WTC11 (cell line): Measurements from ENCODE around the gene MED15. TPM values are rescaled to one million over a fixed set of nuclear protein-coding genes. Genes with fewer than 3 reads are reported as not detected.

Experiments
- ATAC-seq: fragments of 200-7000 bp; cut with Tn5 transposase; 2 replicates; pipeline ENCODE4 v1.10.0; 2021; ENCODE audit warnings: mild to moderate bottlenecking, moderate library complexity
- CTCF ChIA-PET: fragments of 300-600 bp; sonication (Branson Sonifier 250); formaldehyde crosslinking; loops from one replicate; lab custom pipeline; 2021; ENCODE audit warnings: antibody characterized with exemption; lab: Charles Lee
- POLR2A ChIA-PET: fragments of 350-600 bp; sonication (Branson Sonifier 250); formaldehyde crosslinking; loops from one replicate; lab custom pipeline; 2021; ENCODE audit warnings: antibody characterized with exemption; lab: Charles Lee
- DNase-seq: peaks from one replicate; pipeline ENCODE4 v3.0.0; 2021; ENCODE audit warnings: low spot score
- H3K27ac Mint-ChIP-seq: 2 replicates; pipeline ENCODE4 v1.8.0; 2021; ENCODE audit warnings: mixed read lengths
- H3K27me3 Mint-ChIP-seq: 2 replicates; pipeline ENCODE4 v1.8.0; 2021; ENCODE audit warnings: low read depth, mild to moderate bottlenecking, moderate library complexity, mixed read lengths
- H3K36me3 Mint-ChIP-seq: 2 replicates; pipeline ENCODE4 v1.8.0; 2021; ENCODE audit warnings: mixed read lengths
- H3K4me1 Mint-ChIP-seq: 2 replicates; pipeline ENCODE4 v1.8.0; 2022; ENCODE audit warnings: mixed read lengths
- H3K4me3 Mint-ChIP-seq: 2 replicates; pipeline ENCODE4 v1.8.0; 2021; ENCODE audit warnings: mild to moderate bottlenecking, moderate library complexity, mixed read lengths
- H3K9me3 Mint-ChIP-seq: 2 replicates; pipeline ENCODE4 v1.8.0; 2021; ENCODE audit warnings: mixed read lengths
- ATF1 ChIP-seq: sonication (generic); formaldehyde crosslinking; IDR thresholded peaks from 2 replicates; pipeline ENCODE4 v1.8.1; 2023; ENCODE audit warnings: mild to moderate bottlenecking, moderate library complexity, missing genetic modification reagents
- FOXP1 ChIP-seq: sonication (generic); formaldehyde crosslinking; IDR thresholded peaks from 2 replicates; pipeline ENCODE4 v1.8.0; 2022; ENCODE audit warnings: missing genetic modification reagents, mild to moderate bottlenecking, moderate library complexity, borderline replicate concordance
- HMGA2 ChIP-seq: fragments of 250-450 bp; sonication (Bioruptor Pico); IDR thresholded peaks from 2 replicates; pipeline ENCODE4 v1.4.0; 2021; ENCODE audit warnings: mild to moderate bottlenecking, moderate library complexity
- IRF2 ChIP-seq: sonication (generic); formaldehyde crosslinking; IDR thresholded peaks from 2 replicates; pipeline ENCODE4 v1.8.0; 2022; ENCODE audit warnings: low read depth, missing genetic modification reagents, borderline replicate concordance
- JUN ChIP-seq: sonication (generic); formaldehyde crosslinking; IDR thresholded peaks from 2 replicates; pipeline ENCODE4 v1.8.0; 2023; ENCODE audit warnings: mild to moderate bottlenecking, missing genetic modification reagents
- KAT7 ChIP-seq: sonication (generic); formaldehyde crosslinking; IDR thresholded peaks from 2 replicates; pipeline ENCODE4 v1.8.1; 2023; ENCODE audit warnings: missing genetic modification reagents, mild to moderate bottlenecking, borderline replicate concordance
- MYBL2 ChIP-seq: sonication (generic); formaldehyde crosslinking; IDR thresholded peaks from 2 replicates; pipeline ENCODE4 v1.8.1; 2023; ENCODE audit warnings: mild to moderate bottlenecking, moderate library complexity, missing genetic modification reagents
- OVOL2 ChIP-seq: fragments of 250-450 bp; sonication (Bioruptor Pico); IDR thresholded peaks from 2 replicates; pipeline ENCODE4 v1.9.0; 2021; ENCODE audit warnings: mild to moderate bottlenecking, borderline replicate concordance
- SMAD3 ChIP-seq: sonication (generic); formaldehyde crosslinking; IDR thresholded peaks from 2 replicates; pipeline ENCODE4 v1.8.0; 2022; ENCODE audit warnings: missing genetic modification reagents, mild to moderate bottlenecking, borderline replicate concordance
- ZNF121 ChIP-seq: sonication (generic); formaldehyde crosslinking; IDR thresholded peaks from 2 replicates; pipeline ENCODE4 v1.8.0; 2023; ENCODE audit warnings: missing genetic modification reagents
- ZNF138 ChIP-seq: sonication (generic); formaldehyde crosslinking; conservative IDR thresholded peaks from 2 replicates; pipeline ENCODE4 v1.8.1; 2022; ENCODE audit warnings: mild to moderate bottlenecking, moderate library complexity, missing genetic modification reagents
- total RNA-seq: library from RNA; stranded (reverse); gene quantifications from 3 replicates; pipeline ENCODE4 v1.2.3, GENCODE V29; 2021
- TF ChIP-seq, protein P1 (sequence below): sonication (generic); formaldehyde crosslinking; conservative IDR thresholded peaks from 2 replicates; pipeline ENCODE4 v1.8.1; 2023; ENCODE audit warnings: mild to moderate bottlenecking, low read depth, missing genetic modification reagents, moderate library complexity
- TF ChIP-seq, protein P2 (sequence below): sonication (generic); formaldehyde crosslinking; IDR thresholded peaks from 2 replicates; pipeline ENCODE4 v1.8.1; 2022; ENCODE audit warnings: mild to moderate bottlenecking, missing genetic modification reagents, moderate library complexity, borderline replicate concordance
- TF ChIP-seq, protein P3 (sequence below): sonication (generic); formaldehyde crosslinking; IDR thresholded peaks from 2 replicates; pipeline ENCODE4 v1.8.1; 2023; ENCODE audit warnings: mild to moderate bottlenecking, missing genetic modification reagents, moderate library complexity
- TF ChIP-seq, protein P4 (sequence below): sonication (generic); formaldehyde crosslinking; IDR thresholded peaks from 2 replicates; pipeline ENCODE4 v1.8.0; 2022; ENCODE audit warnings: mild to moderate bottlenecking, missing genetic modification reagents
- TF ChIP-seq, protein P5 (sequence below): sonication (generic); formaldehyde crosslinking; IDR thresholded peaks from 2 replicates; pipeline ENCODE4 v1.8.1; 2022; ENCODE audit warnings: mild to moderate bottlenecking, moderate library complexity, missing genetic modification reagents
- TF ChIP-seq, protein P6 (sequence below): fragments of 200-600 bp; IDR thresholded peaks from 2 replicates; pipeline ENCODE4 v1.8.0; 2022; ENCODE audit warnings: antibody characterized with exemption
- TF ChIP-seq, protein P7 (sequence below): sonication (generic); formaldehyde crosslinking; IDR thresholded peaks from 2 replicates; pipeline ENCODE4 v1.8.1; 2023; ENCODE audit warnings: mild to moderate bottlenecking, missing genetic modification reagents

MED15 gene
- total RNA-seq, 1 experiment from 2014 or later: 67.7 TPM

DNA sequence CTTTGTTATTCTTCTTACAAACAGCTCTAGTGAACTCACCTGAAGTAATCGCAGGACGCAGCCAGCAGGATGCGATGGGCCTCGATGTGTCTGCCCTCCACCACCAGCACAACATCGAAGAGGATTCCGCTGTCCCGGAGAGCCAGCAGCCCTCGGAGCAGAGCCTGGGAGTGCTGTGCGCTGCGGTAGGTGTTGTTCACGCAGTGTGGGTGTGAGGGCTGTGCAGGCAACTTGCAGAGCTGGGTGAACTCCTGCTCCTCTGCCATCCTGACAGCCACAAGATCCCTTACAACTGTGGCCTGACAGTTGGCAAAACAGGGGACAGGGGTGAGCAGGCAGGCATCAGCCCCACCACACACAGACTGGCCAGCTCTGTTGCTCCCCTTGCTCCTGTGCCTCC, 18.5 kb upstream of the MED15 start (continued):
- TF ChIP-seq, protein P1, sequence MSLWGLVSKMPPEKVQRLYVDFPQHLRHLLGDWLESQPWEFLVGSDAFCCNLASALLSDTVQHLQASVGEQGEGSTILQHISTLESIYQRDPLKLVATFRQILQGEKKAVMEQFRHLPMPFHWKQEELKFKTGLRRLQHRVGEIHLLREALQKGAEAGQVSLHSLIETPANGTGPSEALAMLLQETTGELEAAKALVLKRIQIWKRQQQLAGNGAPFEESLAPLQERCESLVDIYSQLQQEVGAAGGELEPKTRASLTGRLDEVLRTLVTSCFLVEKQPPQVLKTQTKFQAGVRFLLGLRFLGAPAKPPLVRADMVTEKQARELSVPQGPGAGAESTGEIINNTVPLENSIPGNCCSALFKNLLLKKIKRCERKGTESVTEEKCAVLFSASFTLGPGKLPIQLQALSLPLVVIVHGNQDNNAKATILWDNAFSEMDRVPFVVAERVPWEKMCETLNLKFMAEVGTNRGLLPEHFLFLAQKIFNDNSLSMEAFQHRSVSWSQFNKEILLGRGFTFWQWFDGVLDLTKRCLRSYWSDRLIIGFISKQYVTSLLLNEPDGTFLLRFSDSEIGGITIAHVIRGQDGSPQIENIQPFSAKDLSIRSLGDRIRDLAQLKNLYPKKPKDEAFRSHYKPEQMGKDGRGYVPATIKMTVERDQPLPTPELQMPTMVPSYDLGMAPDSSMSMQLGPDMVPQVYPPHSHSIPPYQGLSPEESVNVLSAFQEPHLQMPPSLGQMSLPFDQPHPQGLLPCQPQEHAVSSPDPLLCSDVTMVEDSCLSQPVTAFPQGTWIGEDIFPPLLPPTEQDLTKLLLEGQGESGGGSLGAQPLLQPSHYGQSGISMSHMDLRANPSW (CRISPR knock-in tag): no peak

DNA sequence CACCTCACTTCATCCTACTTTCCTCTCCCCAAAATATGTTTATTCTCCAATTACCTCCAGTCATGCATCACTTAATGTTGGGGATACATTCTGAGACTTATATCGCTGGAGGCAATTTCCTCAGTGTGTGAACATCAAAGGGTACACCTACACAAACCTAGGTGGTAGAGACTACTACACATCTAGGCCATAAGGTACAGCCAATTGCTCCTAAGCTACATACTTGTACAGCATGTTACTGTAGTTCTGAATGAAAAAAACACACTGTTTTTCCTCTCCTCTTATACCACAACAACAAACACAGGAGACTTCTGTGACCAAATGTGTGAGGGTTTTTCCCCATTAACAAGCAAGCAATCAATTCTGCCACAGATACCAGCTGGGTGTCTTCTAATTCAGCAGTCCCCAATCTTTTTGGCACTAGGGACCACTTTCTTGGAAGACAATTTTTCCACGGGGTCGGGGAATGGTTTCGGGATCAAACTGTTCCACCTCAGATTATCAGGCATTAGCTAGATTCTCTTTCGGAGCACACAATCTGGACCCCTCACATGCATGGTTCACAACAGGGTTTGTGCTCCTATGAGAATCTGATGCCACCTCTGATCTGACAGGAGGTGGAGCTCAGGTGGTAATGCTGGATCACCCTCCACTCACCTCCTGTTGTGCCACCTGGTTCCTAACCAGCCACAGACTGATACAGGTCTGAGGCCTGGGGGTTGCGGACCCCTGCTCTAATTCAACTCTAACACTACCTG, 17.0 kb upstream of the MED15 start:
- POLR2A ChIA-PET: no interaction called here
- Mint-ChIP-seq H3K9me3 (no peaks in the 10 kb centered on the region), H3K36me3 (peaks cover 3% of the 10 kb centered on the region), H3K4me1 (peaks cover 10% of the 10 kb centered on the region), H3K4me3 (no peak overlapping the region), H3K27ac (no peak overlapping the region), H3K27me3 (peaks cover 25% of the 10 kb centered on the region)
- TF ChIP-seq, protein P2, sequence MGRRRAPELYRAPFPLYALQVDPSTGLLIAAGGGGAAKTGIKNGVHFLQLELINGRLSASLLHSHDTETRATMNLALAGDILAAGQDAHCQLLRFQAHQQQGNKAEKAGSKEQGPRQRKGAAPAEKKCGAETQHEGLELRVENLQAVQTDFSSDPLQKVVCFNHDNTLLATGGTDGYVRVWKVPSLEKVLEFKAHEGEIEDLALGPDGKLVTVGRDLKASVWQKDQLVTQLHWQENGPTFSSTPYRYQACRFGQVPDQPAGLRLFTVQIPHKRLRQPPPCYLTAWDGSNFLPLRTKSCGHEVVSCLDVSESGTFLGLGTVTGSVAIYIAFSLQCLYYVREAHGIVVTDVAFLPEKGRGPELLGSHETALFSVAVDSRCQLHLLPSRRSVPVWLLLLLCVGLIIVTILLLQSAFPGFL (CRISPR knock-in tag): no peak
- TF ChIP-seq, protein P3, sequence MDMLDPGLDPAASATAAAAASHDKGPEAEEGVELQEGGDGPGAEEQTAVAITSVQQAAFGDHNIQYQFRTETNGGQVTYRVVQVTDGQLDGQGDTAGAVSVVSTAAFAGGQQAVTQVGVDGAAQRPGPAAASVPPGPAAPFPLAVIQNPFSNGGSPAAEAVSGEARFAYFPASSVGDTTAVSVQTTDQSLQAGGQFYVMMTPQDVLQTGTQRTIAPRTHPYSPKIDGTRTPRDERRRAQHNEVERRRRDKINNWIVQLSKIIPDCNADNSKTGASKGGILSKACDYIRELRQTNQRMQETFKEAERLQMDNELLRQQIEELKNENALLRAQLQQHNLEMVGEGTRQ (CRISPR knock-in tag): no peak
- TF ChIP-seq JUN: no peak
- TF ChIP-seq ZNF121: no peak
- no peak for TF ChIP-seq FOXP1 (CRISPR knock-in tag)
- TF ChIP-seq ZNF138 (CRISPR knock-in tag): no peak
- no peak for TF ChIP-seq MYBL2 (CRISPR knock-in tag)
- TF ChIP-seq, protein P4, sequence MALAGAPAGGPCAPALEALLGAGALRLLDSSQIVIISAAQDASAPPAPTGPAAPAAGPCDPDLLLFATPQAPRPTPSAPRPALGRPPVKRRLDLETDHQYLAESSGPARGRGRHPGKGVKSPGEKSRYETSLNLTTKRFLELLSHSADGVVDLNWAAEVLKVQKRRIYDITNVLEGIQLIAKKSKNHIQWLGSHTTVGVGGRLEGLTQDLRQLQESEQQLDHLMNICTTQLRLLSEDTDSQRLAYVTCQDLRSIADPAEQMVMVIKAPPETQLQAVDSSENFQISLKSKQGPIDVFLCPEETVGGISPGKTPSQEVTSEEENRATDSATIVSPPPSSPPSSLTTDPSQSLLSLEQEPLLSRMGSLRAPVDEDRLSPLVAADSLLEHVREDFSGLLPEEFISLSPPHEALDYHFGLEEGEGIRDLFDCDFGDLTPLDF (CRISPR knock-in tag): no peak
- TF ChIP-seq IRF2 (CRISPR knock-in tag): no peak
- TF ChIP-seq HMGA2: no peak
- TF ChIP-seq, protein P5, sequence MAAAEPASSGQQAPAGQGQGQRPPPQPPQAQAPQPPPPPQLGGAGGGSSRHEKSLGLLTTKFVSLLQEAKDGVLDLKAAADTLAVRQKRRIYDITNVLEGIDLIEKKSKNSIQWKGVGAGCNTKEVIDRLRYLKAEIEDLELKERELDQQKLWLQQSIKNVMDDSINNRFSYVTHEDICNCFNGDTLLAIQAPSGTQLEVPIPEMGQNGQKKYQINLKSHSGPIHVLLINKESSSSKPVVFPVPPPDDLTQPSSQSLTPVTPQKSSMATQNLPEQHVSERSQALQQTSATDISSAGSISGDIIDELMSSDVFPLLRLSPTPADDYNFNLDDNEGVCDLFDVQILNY: no peak
- CTCF ChIA-PET: interaction anchor here (1.5 kb wide), 2 partner anchors 26 to 72 kb away, joined by 3 to 4 read pairs; no protein-coding TSS in a partner anchor
- DNase-seq: no peak
- no peak for ATAC-seq

DNA sequence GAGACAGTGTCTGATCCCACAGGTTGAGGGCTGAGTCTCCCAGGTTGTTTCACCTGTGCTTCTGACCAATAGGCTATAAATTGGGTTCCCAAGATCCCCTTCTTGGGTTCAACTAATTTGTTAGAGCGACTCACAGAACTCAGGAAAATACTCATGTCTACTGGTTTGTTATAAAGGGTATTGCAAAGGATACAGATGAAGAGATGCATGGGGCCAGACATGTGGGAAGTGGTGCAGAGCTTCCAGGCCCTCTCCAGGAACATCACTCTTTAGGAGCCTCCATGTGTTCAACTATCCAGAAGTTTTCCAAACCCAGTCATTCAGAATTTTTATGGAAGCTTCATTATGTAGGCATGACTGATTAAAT, 16.5 kb upstream of the MED15 start:
- H3K4me3 Mint-ChIP-seq: no peak overlapping the region
- DNase-seq: no peak
- ATAC-seq: no peak
- no peak overlapping the region for H3K27ac Mint-ChIP-seq
- TF ChIP-seq KAT7 (CRISPR knock-in tag) (no peak), SMAD3 (CRISPR knock-in tag) (no peak), ATF1 (CRISPR knock-in tag) (no peak), OVOL2 (CRISPR knock-in tag) (no peak)
- TF ChIP-seq, protein P4 (CRISPR knock-in tag): no peak
- TF ChIP-seq, protein P6, sequence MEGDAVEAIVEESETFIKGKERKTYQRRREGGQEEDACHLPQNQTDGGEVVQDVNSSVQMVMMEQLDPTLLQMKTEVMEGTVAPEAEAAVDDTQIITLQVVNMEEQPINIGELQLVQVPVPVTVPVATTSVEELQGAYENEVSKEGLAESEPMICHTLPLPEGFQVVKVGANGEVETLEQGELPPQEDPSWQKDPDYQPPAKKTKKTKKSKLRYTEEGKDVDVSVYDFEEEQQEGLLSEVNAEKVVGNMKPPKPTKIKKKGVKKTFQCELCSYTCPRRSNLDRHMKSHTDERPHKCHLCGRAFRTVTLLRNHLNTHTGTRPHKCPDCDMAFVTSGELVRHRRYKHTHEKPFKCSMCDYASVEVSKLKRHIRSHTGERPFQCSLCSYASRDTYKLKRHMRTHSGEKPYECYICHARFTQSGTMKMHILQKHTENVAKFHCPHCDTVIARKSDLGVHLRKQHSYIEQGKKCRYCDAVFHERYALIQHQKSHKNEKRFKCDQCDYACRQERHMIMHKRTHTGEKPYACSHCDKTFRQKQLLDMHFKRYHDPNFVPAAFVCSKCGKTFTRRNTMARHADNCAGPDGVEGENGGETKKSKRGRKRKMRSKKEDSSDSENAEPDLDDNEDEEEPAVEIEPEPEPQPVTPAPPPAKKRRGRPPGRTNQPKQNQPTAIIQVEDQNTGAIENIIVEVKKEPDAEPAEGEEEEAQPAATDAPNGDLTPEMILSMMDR: no peak
- TF ChIP-seq, protein P7, sequence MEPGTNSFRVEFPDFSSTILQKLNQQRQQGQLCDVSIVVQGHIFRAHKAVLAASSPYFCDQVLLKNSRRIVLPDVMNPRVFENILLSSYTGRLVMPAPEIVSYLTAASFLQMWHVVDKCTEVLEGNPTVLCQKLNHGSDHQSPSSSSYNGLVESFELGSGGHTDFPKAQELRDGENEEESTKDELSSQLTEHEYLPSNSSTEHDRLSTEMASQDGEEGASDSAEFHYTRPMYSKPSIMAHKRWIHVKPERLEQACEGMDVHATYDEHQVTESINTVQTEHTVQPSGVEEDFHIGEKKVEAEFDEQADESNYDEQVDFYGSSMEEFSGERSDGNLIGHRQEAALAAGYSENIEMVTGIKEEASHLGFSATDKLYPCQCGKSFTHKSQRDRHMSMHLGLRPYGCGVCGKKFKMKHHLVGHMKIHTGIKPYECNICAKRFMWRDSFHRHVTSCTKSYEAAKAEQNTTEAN (CRISPR knock-in tag): no peak
- peaks cover 10% of the 10 kb centered on the region for H3K4me1 Mint-ChIP-seq
- H3K36me3 Mint-ChIP-seq: peaks cover 3% of the 10 kb centered on the region
- ChIA-PET CTCF (interaction anchor here (1.5 kb wide), 3 partner anchors 27 to 73 kb away, joined by 3 to 5 read pairs (median 4); no protein-coding TSS in a partner anchor), POLR2A (no interaction called here)
- peaks cover 25% of the 10 kb centered on the region for H3K27me3 Mint-ChIP-seq
- no peaks in the 10 kb centered on the region for H3K9me3 Mint-ChIP-seq
